ENCODE data around the gene CDH23.

- TF ChIP-seq CTCF (conservative IDR thresholded peaks at IDR 0.05 in 1 of 2, IDR thresholded peaks at IDR 0.05 in 1 of 2; ENCODE audit: low read depth in 1 of 2, low read length in 2 of 2) = no peak
- no peak for TF ChIP-seq EZH2 (IDR thresholded peaks at IDR 0.05; ENCODE audit: low read length, missing control alignments)
Observed at GRCh38 chr10:71421075-71421434, 24.3 kb downstream of the CDH23 start.

Data from fibroblast of lung (primary cell).